ENCODE results near the gene SBK2. TPM values are rescaled to one million over a fixed set of nuclear protein-coding genes. Genes with fewer than 3 reads are reported as not detected.

SBK2 gene
- total RNA-seq, 1 donor from 2014 or later: not detected

GRCh38 chr19:55495646-55496349 lies 41.1 kb downstream of the SBK2 start:
- Mint-ChIP-seq H3K27me3 (ENCODE audit: unreplicated experiment) (no peaks in the 10 kb centered on the region), H3K27ac (ENCODE audit: unreplicated experiment) (no peak overlapping the region), H3K4me3 (ENCODE audit: unreplicated experiment) (no peak overlapping the region), H3K4me1 (ENCODE audit: unreplicated experiment) (peaks cover 20% of the 10 kb centered on the region), H3K36me3 (ENCODE audit: unreplicated experiment) (no peaks in the 10 kb centered on the region), H3K9me3 (ENCODE audit: unreplicated experiment) (no peaks in the 10 kb centered on the region)
- TF ChIP-seq CTCF (IDR thresholded peaks at IDR 0.05): no peak
- DNase-seq (ENCODE audit: extremely low spot score, unreplicated experiment): no peak

GRCh38 chr19:55494172-55494761 lies 42.7 kb downstream of the SBK2 start:
- Mint-ChIP-seq H3K36me3 (ENCODE audit: unreplicated experiment) (no peaks in the 10 kb centered on the region), H3K4me3 (ENCODE audit: unreplicated experiment) (no peak overlapping the region), H3K27me3 (ENCODE audit: unreplicated experiment) (no peaks in the 10 kb centered on the region), H3K9me3 (ENCODE audit: unreplicated experiment) (no peaks in the 10 kb centered on the region), H3K27ac (ENCODE audit: unreplicated experiment) (peak overlapping the region; percentile 54), H3K4me1 (ENCODE audit: unreplicated experiment) (peaks cover 20% of the 10 kb centered on the region)
- TF ChIP-seq CTCF (IDR thresholded peaks at IDR 0.05): no peak
- DNase-seq (ENCODE audit: extremely low spot score, unreplicated experiment): no peak

GRCh38 chr19:55493645-55494171 lies 43.2 kb downstream of the SBK2 start:
- no peaks in the 10 kb centered on the region for H3K27me3 Mint-ChIP-seq (ENCODE audit: unreplicated experiment)
- no peaks in the 10 kb centered on the region for H3K36me3 Mint-ChIP-seq (ENCODE audit: unreplicated experiment)
- H3K4me3 Mint-ChIP-seq (ENCODE audit: unreplicated experiment): no peak overlapping the region
- no peak for TF ChIP-seq CTCF (IDR thresholded peaks at IDR 0.05)
- H3K9me3 Mint-ChIP-seq (ENCODE audit: unreplicated experiment): no peaks in the 10 kb centered on the region
- no peak for DNase-seq (ENCODE audit: extremely low spot score, unreplicated experiment)
- peaks cover 22% of the 10 kb centered on the region for H3K4me1 Mint-ChIP-seq (ENCODE audit: unreplicated experiment)
- H3K27ac Mint-ChIP-seq (ENCODE audit: unreplicated experiment): no peak overlapping the region

DNA sequence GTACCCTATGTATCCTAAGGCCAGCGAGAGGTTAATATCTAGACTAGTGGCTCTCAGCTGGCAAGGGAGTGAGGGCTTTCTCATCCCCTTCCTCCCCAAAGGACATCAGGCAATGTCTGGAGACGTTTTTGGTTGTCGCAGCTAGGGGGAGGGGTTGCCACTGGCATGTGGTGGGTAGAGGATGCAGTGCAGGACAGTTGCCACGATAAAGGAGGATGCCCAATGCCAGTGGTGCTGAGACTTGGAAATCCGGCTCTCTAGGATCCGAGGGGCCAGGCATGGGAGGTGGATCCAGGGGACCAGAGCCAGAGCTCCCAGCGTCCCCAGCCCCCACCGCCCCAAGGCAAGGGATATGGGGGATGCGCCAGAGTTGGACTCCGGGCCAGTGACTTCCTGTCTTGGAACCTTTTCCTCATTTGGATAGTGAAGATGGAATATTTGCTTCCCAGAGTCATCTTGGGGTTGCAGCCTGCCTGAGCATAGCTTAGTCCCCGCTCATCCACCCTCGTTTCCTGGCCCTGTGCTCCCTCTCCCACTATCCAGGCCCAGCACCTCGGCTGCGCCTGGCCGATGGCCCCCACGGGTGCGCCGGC lies 43.8 kb downstream of the SBK2 start:
- DNase-seq (ENCODE audit: extremely low spot score, unreplicated experiment): no peak
- Mint-ChIP-seq H3K27me3 (ENCODE audit: unreplicated experiment) (no peaks in the 10 kb centered on the region), H3K4me3 (ENCODE audit: unreplicated experiment) (no peak overlapping the region), H3K4me1 (ENCODE audit: unreplicated experiment) (peaks cover 26% of the 10 kb centered on the region), H3K27ac (ENCODE audit: unreplicated experiment) (no peak overlapping the region), H3K9me3 (ENCODE audit: unreplicated experiment) (no peaks in the 10 kb centered on the region), H3K36me3 (ENCODE audit: unreplicated experiment) (no peaks in the 10 kb centered on the region)
- TF ChIP-seq CTCF (IDR thresholded peaks at IDR 0.05): no peak

- H3K9me3 Mint-ChIP-seq (ENCODE audit: unreplicated experiment): no peaks in the 10 kb centered on the region
- no peaks in the 10 kb centered on the region for H3K36me3 Mint-ChIP-seq (ENCODE audit: unreplicated experiment)
- H3K27ac Mint-ChIP-seq (ENCODE audit: unreplicated experiment): no peak overlapping the region
- no peak for DNase-seq (ENCODE audit: extremely low spot score, unreplicated experiment)
- TF ChIP-seq CTCF (IDR thresholded peaks at IDR 0.05): no peak
- no peak overlapping the region for H3K4me3 Mint-ChIP-seq (ENCODE audit: unreplicated experiment)
- H3K27me3 Mint-ChIP-seq (ENCODE audit: unreplicated experiment): no peaks in the 10 kb centered on the region
- H3K4me1 Mint-ChIP-seq (ENCODE audit: unreplicated experiment): peaks cover 30% of the 10 kb centered on the region
Measured at GRCh38 chr19:55492362-55492944, 44.5 kb downstream of the SBK2 start.
